ENCODE measurements around the gene UMODL1. TPM values are rescaled to one million over a fixed set of nuclear protein-coding genes. Genes with fewer than 3 reads are reported as not detected.

Gene UMODL1
- total RNA-seq, 1 experiment from 2014 or later, result not detected

DNA sequence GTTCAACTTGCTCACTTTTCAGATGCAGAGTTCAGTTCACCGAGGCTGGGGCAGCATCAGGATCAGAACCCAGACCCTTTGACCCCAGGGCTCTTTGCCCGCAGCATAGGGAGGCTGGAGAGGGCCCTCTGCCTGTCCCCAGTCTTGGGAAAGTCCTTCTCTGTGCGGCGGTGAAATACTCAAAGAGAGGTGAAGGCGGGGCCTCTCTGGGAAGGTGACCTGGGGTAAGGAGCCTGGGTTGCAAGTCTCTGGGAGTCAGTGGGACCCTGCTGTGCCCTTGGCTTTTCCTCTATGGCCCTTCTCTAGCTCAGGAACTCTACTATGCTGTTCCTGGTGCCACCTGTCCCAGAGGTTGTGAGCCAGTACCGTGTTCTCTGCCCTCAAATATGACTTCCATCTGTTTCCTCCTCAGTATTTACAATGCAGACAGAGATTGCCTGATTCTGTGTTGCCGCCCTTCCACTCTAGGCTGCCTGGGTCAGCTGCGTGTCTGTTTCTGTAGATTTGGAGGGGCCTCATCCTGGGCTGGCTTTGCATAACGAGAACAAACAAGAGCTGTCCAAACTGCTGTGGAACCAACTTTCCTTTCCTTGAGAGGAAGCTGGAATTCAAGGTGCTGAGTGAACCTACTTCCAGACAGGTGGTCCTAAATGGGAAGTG lies 42.2 kb upstream of the UMODL1 start:
- no peak overlapping the region for H3K27ac Mint-ChIP-seq (ENCODE audit: unreplicated experiment)
- intact Hi-C loops (cut with micrococcal nuclease; ENCODE audit: unreplicated experiment), result no loop called here
- no peak for DNase-seq
- TF ChIP-seq, protein P1, sequence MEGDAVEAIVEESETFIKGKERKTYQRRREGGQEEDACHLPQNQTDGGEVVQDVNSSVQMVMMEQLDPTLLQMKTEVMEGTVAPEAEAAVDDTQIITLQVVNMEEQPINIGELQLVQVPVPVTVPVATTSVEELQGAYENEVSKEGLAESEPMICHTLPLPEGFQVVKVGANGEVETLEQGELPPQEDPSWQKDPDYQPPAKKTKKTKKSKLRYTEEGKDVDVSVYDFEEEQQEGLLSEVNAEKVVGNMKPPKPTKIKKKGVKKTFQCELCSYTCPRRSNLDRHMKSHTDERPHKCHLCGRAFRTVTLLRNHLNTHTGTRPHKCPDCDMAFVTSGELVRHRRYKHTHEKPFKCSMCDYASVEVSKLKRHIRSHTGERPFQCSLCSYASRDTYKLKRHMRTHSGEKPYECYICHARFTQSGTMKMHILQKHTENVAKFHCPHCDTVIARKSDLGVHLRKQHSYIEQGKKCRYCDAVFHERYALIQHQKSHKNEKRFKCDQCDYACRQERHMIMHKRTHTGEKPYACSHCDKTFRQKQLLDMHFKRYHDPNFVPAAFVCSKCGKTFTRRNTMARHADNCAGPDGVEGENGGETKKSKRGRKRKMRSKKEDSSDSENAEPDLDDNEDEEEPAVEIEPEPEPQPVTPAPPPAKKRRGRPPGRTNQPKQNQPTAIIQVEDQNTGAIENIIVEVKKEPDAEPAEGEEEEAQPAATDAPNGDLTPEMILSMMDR (IDR thresholded peaks at IDR 0.05; ENCODE audit: unreplicated experiment), result no peak
- peaks cover 60% of the 10 kb centered on the region for H3K27me3 Mint-ChIP-seq (ENCODE audit: unreplicated experiment)
- BruUV-seq (replicated peaks), result no TSS peak
- no peak overlapping the region for H3K4me3 Mint-ChIP-seq (ENCODE audit: low read depth, unreplicated experiment)
- no peaks in the 10 kb centered on the region for H3K4me1 Mint-ChIP-seq (ENCODE audit: low read depth, unreplicated experiment)
- no peaks in the 10 kb centered on the region for H3K9me3 Mint-ChIP-seq (ENCODE audit: low read depth, unreplicated experiment)
- CTCF ChIA-PET, result interaction anchor here (1.1 kb wide), 1 partner anchor 17 kb away, joined by 3 read pairs; no protein-coding TSS in a partner anchor
- H3K36me3 Mint-ChIP-seq (ENCODE audit: insufficient read depth, unreplicated experiment), result no peaks in the 10 kb centered on the region

GRCh38 chr21:42030311-42030710 lies 40.8 kb upstream of the UMODL1 start:
- Mint-ChIP-seq H3K4me3 (ENCODE audit: low read depth, unreplicated experiment) (no peak overlapping the region), H3K4me1 (ENCODE audit: low read depth, unreplicated experiment) (no peaks in the 10 kb centered on the region), H3K36me3 (ENCODE audit: insufficient read depth, unreplicated experiment) (no peaks in the 10 kb centered on the region), H3K9me3 (ENCODE audit: low read depth, unreplicated experiment) (no peaks in the 10 kb centered on the region), H3K27ac (ENCODE audit: unreplicated experiment) (no peak overlapping the region), H3K27me3 (ENCODE audit: unreplicated experiment) (peaks cover 60% of the 10 kb centered on the region)
- intact Hi-C loops (cut with micrococcal nuclease; ENCODE audit: unreplicated experiment), result no loop called here
- no peak for DNase-seq
- TF ChIP-seq, protein P1 (IDR thresholded peaks at IDR 0.05; ENCODE audit: unreplicated experiment), result no peak
- BruUV-seq (replicated peaks), result no TSS peak
- CTCF ChIA-PET, result no interaction called here

DNA sequence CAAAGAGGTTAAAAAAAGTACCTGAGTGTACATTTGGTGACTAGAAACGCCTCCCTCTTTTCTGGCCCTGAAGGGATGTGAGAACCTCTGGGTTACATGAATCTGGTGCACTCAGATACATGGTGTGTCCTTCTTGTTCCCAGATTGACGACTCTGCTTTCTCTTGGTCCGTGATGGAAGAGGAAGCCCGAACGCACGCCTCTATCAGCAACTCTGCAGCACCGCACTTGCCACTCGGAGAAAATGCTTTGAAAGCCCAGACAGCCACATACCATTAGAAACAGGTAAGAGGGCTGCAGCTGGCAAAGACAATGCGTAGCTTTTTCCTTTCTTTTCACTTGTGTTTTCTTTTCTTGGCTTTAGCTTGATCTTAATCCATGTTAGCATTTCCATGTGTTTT lies 39.9 kb upstream of the UMODL1 start:
- no TSS peak for BruUV-seq (replicated peaks)
- H3K36me3 Mint-ChIP-seq (ENCODE audit: insufficient read depth, unreplicated experiment), result no peaks in the 10 kb centered on the region
- no peak for DNase-seq
- CTCF ChIA-PET, result no interaction called here
- peaks cover 53% of the 10 kb centered on the region for H3K27me3 Mint-ChIP-seq (ENCODE audit: unreplicated experiment)
- no peak overlapping the region for H3K27ac Mint-ChIP-seq (ENCODE audit: unreplicated experiment)
- H3K9me3 Mint-ChIP-seq (ENCODE audit: low read depth, unreplicated experiment), result no peaks in the 10 kb centered on the region
- TF ChIP-seq, protein P1 (IDR thresholded peaks at IDR 0.05; ENCODE audit: unreplicated experiment), result no peak
- H3K4me3 Mint-ChIP-seq (ENCODE audit: low read depth, unreplicated experiment), result no peak overlapping the region
- H3K4me1 Mint-ChIP-seq (ENCODE audit: low read depth, unreplicated experiment), result no peaks in the 10 kb centered on the region
- intact Hi-C loops (cut with micrococcal nuclease; ENCODE audit: unreplicated experiment), result no loop called here

DNA sequence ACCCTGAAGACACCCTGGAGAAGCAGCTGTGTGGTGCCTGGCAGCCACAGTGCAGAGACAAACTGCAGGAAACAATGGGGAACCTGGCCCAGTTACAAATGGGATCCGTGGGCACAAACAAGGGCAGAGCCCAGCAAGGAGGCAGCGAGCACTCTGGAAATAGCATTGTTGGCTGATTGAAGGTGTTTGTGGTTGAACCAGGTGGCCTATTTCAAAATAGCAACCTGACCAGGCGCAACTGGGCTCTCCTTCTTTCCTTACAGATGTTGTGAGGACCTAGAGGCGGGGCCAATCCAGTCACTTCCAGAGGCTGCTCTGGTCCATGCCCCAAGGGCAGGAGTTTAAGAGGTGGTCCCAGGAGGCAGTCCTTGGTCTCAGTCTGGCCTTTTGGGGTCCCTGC lies 39.3 kb upstream of the UMODL1 start:
- H3K36me3 Mint-ChIP-seq (ENCODE audit: insufficient read depth, unreplicated experiment), result no peaks in the 10 kb centered on the region
- H3K9me3 Mint-ChIP-seq (ENCODE audit: low read depth, unreplicated experiment), result no peaks in the 10 kb centered on the region
- no TSS peak for BruUV-seq (replicated peaks)
- peaks cover 50% of the 10 kb centered on the region for H3K27me3 Mint-ChIP-seq (ENCODE audit: unreplicated experiment)
- H3K4me3 Mint-ChIP-seq (ENCODE audit: low read depth, unreplicated experiment), result no peak overlapping the region
- intact Hi-C loops (cut with micrococcal nuclease; ENCODE audit: unreplicated experiment), result no loop called here
- TF ChIP-seq, protein P1 (IDR thresholded peaks at IDR 0.05; ENCODE audit: unreplicated experiment), result no peak
- DNase-seq, result no peak
- H3K4me1 Mint-ChIP-seq (ENCODE audit: low read depth, unreplicated experiment), result no peaks in the 10 kb centered on the region
- CTCF ChIA-PET, result no interaction called here
- no peak overlapping the region for H3K27ac Mint-ChIP-seq (ENCODE audit: unreplicated experiment)
